ENCODE measurements around the gene CD68.
"Not testable (repeated sequence)": the region's sequence is repeated elsewhere in the genome, so short reads cannot be mapped to it uniquely, and the experiment has no call there.

Gene CD68

DNA sequence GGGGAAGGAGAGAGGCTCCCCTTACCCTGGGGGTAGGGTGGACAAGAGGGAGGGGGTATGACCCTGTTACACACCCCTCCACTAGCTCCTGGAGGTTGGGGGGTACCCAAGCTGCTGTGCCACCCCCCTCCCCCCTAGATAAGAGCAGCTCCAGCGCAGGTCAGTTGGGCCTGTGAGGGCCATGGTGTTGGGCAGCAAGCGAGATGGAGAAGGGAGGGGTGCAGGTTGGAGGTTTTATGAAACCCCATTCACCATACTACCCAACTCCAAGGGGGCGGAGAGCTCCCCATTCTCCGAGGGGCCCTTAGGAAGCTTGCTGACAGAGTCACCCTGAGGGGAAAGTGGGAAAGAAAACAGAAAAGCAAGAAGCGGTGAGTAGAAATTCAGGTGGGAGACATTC, 12.2 kb downstream of the CD68 start:
- WGBS, 2 experiments (ENCODE audit: insufficient coverage in 2 of 2), result 88% methylated on average over 1 of the region's 5 CpGs; no CpG with 5 or more reads in 1 of the 2 experiments
- Histone ChIP-seq H3K4me3 (ENCODE audit: extremely low read depth, insufficient read depth, low read length, poor library complexity, severe bottlenecking) (no peak overlapping the region), H3K36me3 (ENCODE audit: control insufficient read depth, insufficient read depth, low read length) (peaks cover 79% of the 10 kb centered on the region), H3K9me3 (ENCODE audit: control insufficient read depth, low read length) (no peaks in the 10 kb centered on the region), H3K4me1 (ENCODE audit: control insufficient read depth, insufficient read depth, low read length, poor library complexity, severe bottlenecking) (peaks cover 41% of the 10 kb centered on the region), H3K27ac (ENCODE audit: low read depth, low read length, severe bottlenecking) (peak overlapping the region; percentile 82)

DNA sequence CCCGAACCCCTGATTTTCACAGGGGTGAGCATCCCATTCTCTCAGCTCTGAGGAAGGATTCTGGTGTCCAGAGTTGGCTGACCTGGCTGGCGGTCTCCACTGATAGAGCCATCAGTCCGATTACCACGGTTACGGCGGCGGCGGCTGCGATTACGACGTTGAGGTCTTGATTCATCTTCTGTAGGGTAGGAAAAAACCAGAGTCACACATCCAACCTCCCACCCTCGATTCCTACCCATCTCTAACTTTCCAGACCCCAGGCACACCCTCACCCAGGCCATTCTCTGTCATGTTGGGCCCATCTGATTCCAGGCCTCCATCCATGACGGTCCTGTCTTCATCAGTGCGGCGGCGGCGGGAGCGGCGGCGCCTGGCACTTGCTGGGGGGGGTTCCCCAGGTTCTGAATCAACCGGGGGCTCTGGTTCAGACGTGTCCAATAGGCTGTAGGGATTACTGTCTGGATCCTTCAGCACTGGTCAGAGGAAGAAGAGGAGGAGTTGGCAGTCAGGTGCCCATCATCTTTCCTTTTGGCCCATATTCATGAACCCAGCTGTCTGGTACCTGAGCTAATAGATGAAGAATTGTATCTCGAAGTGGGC, 13.1 kb downstream of the CD68 start:
- Histone ChIP-seq H3K4me1 (ENCODE audit: control insufficient read depth, insufficient read depth, low read length, poor library complexity, severe bottlenecking) (peaks cover 32% of the 10 kb centered on the region), H3K27ac (ENCODE audit: low read depth, low read length, severe bottlenecking) (no peak overlapping the region), H3K36me3 (ENCODE audit: control insufficient read depth, insufficient read depth, low read length) (peaks cover 86% of the 10 kb centered on the region), H3K9me3 (ENCODE audit: control insufficient read depth, low read length) (no peaks in the 10 kb centered on the region), H3K4me3 (ENCODE audit: extremely low read depth, insufficient read depth, low read length, poor library complexity, severe bottlenecking) (no peak overlapping the region)
- WGBS, 2 experiments (ENCODE audit: insufficient coverage in 2 of 2), result 97 to 99% methylated on average over 11 to 18 of the region's 23 CpGs

DNA sequence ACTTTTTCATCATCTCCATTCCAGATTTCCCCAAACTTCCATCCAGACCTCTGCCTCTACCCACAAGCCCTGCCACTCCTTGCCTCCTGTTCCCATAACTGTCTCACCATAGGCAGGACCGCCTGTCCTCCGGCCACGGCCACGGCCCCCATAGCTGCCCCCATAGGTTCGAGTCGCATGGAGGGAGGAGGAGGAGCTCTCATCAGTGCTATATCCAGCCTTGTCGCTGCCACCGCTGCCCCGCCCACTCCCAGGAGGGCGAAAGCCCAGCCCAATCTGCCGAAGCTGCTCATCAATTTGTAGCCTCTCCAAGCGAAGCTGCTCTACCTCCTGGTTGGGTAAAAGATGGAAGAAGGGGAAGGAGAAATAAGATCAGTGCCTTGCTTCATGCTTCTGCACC, 13.9 kb downstream of the CD68 start:
- 84 to 98% methylated on average over 7 to 8 of the region's 12 CpGs for WGBS, 2 experiments (ENCODE audit: insufficient coverage in 2 of 2)
- Histone ChIP-seq H3K4me1 (ENCODE audit: control insufficient read depth, insufficient read depth, low read length, poor library complexity, severe bottlenecking) (peaks cover 24% of the 10 kb centered on the region), H3K36me3 (ENCODE audit: control insufficient read depth, insufficient read depth, low read length) (peaks cover 83% of the 10 kb centered on the region), H3K4me3 (ENCODE audit: extremely low read depth, insufficient read depth, low read length, poor library complexity, severe bottlenecking) (no peak overlapping the region), H3K9me3 (ENCODE audit: control insufficient read depth, low read length) (no peaks in the 10 kb centered on the region), H3K27ac (ENCODE audit: low read depth, low read length, severe bottlenecking) (no peak overlapping the region)

DNA sequence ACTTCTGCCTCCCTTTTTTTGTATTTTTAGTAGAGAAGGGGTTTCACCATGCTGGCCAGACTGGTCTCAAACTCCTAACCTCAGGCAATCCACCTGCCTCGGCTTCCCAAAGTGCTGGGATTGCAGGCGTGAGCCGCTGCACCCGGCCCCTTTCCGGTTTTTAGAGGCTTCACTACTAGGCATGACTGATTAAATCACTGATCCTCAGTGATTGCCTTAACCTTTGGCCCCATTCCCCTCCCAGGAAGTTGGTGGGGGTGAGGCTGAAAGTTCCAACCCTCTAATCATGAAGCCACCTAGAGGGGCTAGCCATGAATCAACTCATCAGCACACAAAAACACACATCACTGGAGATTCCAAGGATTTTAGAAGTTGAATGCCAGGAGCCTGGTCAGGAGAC, 18.1 kb downstream of the CD68 start:
- not testable (repeated sequence) for H3K9me3 ChIP-seq (ENCODE audit: control insufficient read depth, low read length); H3K27ac ChIP-seq (ENCODE audit: low read depth, low read length, severe bottlenecking); H3K4me1 ChIP-seq (ENCODE audit: control insufficient read depth, insufficient read depth, low read length, poor library complexity, severe bottlenecking); H3K4me3 ChIP-seq (ENCODE audit: extremely low read depth, insufficient read depth, low read length, poor library complexity, severe bottlenecking)
- 80 to 92% methylated on average over 1 to 2 of the region's 5 CpGs for WGBS, 2 experiments (ENCODE audit: insufficient coverage in 2 of 2)
- peaks cover 92% of the 10 kb centered on the region for H3K36me3 ChIP-seq (ENCODE audit: control insufficient read depth, insufficient read depth, low read length)

DNA sequence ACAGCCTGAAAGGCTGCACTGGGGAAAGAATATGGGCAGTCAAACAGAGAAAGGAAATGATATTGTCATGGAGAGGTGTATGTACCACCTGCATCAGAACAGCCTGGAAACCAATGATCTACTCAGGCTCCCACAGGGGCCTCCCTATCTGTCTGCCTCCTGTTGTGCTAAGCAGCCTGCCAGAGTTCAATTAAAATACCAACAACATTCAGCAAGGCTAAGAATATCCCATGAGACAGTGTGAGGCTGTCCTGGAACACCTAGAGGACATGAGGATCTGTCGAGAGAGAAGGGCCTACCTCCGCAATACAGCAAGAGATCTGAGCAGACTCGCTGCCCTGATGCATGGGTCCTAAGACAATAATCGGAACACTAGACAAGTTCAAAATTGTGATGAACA, 26.8 kb downstream of the CD68 start:
- H3K9me3 ChIP-seq (ENCODE audit: control insufficient read depth, low read length), result no peaks in the 10 kb centered on the region
- H3K4me3 ChIP-seq (ENCODE audit: extremely low read depth, insufficient read depth, low read length, poor library complexity, severe bottlenecking), result no peak overlapping the region
- H3K36me3 ChIP-seq (ENCODE audit: control insufficient read depth, insufficient read depth, low read length), result peaks cover 88% of the 10 kb centered on the region
- no peak overlapping the region for H3K27ac ChIP-seq (ENCODE audit: low read depth, low read length, severe bottlenecking)
- 82 to 100% methylated on average over 3 of the region's 4 CpGs for WGBS, 2 experiments (ENCODE audit: insufficient coverage in 2 of 2)
- H3K4me1 ChIP-seq (ENCODE audit: control insufficient read depth, insufficient read depth, low read length, poor library complexity, severe bottlenecking), result no peaks in the 10 kb centered on the region

DNA sequence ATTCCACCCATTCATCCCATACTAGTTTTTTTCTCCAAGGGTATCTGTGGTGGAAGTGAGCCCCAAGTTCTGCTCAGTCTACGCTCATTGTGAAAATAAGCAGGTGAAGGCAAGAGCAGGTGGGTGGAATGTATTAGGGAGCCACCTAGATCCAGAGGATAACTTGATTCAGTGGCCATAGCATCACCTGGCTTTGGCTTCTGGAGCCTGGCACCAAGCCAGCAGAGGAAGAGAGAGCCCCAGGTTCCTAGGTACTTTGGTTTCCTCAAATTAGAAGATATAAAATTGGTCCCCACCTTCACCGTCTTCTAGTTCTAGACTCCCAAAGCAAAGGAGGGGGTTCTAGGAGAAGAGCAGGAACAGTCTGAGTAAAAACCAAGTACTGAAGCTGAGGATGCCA, 31.2 kb downstream of the CD68 start:
- Histone ChIP-seq H3K36me3 (ENCODE audit: control insufficient read depth, insufficient read depth, low read length) (peaks cover 55% of the 10 kb centered on the region), H3K4me1 (ENCODE audit: control insufficient read depth, insufficient read depth, low read length, poor library complexity, severe bottlenecking) (peaks cover 5% of the 10 kb centered on the region), H3K27ac (ENCODE audit: low read depth, low read length, severe bottlenecking) (no peak overlapping the region), H3K9me3 (ENCODE audit: control insufficient read depth, low read length) (no peaks in the 10 kb centered on the region), H3K4me3 (ENCODE audit: extremely low read depth, insufficient read depth, low read length, poor library complexity, severe bottlenecking) (no peak overlapping the region)
- WGBS, 2 experiments (ENCODE audit: insufficient coverage in 2 of 2), result 100% methylated on average over 2 of the region's 2 CpGs; no CpG with 5 or more reads in 1 of the 2 experiments

DNA sequence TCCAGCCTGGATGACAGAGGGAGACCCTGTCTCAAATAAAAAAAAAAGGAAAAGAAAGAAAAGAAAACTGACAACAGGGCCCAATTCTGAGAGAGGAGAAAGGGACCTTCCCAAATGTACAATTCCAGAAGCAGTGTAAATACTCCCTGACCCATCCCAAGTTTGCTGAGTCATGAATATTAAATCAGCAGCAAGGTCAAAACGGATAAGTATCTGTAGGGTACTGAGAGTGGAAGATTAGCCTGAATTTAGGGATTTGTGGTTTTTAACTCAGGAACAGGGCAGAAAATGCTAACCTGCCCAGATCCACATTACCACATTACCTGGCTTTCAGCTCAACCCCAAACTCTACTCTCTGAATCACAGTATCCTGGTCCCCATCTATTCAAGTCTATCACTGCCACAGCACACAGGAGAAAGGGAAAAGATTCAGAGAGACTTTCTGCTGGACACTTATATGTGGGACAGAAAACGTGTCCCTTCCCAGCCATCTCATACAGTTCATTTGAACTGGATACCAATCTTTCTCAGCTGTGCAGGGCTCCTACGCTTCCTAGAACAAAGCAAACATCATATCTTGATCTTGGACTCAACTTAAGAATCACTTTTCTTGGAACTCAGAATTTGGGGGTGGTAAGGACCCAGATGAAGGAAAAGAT, 32.3 kb downstream of the CD68 start:
- Histone ChIP-seq H3K4me3 (ENCODE audit: extremely low read depth, insufficient read depth, low read length, poor library complexity, severe bottlenecking) (no peak overlapping the region), H3K27ac (ENCODE audit: low read depth, low read length, severe bottlenecking) (no peak overlapping the region), H3K4me1 (ENCODE audit: control insufficient read depth, insufficient read depth, low read length, poor library complexity, severe bottlenecking) (peaks cover 5% of the 10 kb centered on the region), H3K36me3 (ENCODE audit: control insufficient read depth, insufficient read depth, low read length) (peaks cover 44% of the 10 kb centered on the region), H3K9me3 (ENCODE audit: control insufficient read depth, low read length) (no peaks in the 10 kb centered on the region)
- 100% methylated on average over 1 to 2 of the region's 3 CpGs for WGBS, 2 experiments (ENCODE audit: insufficient coverage in 2 of 2)

DNA sequence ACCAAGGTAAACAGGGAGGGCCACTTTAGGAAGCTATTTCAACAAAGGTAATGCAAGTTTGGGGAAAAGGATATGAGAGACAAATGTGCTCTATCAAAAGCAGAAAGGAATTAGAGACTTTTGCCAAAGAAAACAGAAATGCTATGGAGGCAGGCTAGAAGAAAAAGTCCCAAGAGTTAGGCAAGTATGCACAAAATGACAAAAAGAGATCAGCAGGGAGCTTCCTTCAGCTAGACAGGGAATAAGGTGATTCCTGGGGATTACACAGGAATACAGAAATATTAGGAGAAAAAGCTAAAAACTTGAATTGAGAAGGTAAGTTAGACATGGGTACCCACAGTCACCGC, 32.8 kb downstream of the CD68 start:
- 93 to 95% methylated on average over 1 of the region's 1 CpG for WGBS, 2 experiments (ENCODE audit: insufficient coverage in 2 of 2)
- Histone ChIP-seq H3K36me3 (ENCODE audit: control insufficient read depth, insufficient read depth, low read length) (peaks cover 43% of the 10 kb centered on the region), H3K27ac (ENCODE audit: low read depth, low read length, severe bottlenecking) (no peak overlapping the region), H3K9me3 (ENCODE audit: control insufficient read depth, low read length) (no peaks in the 10 kb centered on the region), H3K4me3 (ENCODE audit: extremely low read depth, insufficient read depth, low read length, poor library complexity, severe bottlenecking) (peak overlapping the region; percentile 84), H3K4me1 (ENCODE audit: control insufficient read depth, insufficient read depth, low read length, poor library complexity, severe bottlenecking) (peaks cover 5% of the 10 kb centered on the region)

DNA sequence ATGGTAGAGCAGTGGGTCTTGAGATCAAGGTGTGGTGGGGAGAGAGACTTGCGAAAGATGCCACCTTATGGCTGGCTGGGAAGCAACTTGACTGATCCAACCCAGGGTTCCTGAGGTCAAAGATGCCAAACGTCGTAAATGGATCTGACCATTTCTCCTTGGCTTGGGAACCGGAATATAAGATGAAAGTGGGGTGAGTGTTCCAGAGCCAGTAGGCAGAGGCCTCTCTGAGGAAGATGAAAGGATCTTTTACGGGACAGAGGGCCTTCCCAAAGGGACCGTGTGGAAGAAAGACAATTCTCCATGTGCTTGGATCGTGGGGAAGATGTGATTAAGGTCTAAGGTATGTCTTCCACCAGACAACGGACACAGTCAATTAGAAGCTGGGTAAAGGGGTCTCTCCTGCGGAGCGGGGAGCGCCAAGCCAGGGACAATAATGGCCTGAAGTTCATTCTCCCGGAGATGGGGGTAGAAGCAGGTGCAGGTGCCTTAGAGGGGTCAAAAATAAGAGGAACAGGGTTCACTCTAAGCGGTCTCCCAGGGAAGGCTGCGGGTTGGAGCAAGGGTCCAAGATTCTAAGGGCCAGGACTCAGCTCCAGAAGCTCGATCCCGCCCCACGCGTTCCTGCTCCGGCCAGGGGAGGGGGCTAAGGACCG, 34.5 kb downstream of the CD68 start:
- peak overlapping the region; percentile 91 for H3K27ac ChIP-seq (ENCODE audit: low read depth, low read length, severe bottlenecking)
- WGBS, 2 experiments (ENCODE audit: insufficient coverage in 2 of 2), result 11 to 13% methylated on average over 15 to 17 of the region's 20 CpGs
- H3K9me3 ChIP-seq (ENCODE audit: control insufficient read depth, low read length), result no peaks in the 10 kb centered on the region
- H3K36me3 ChIP-seq (ENCODE audit: control insufficient read depth, insufficient read depth, low read length), result peaks cover 29% of the 10 kb centered on the region
- peak overlapping the region; percentile 84 for H3K4me3 ChIP-seq (ENCODE audit: extremely low read depth, insufficient read depth, low read length, poor library complexity, severe bottlenecking)
- peaks cover 5% of the 10 kb centered on the region for H3K4me1 ChIP-seq (ENCODE audit: control insufficient read depth, insufficient read depth, low read length, poor library complexity, severe bottlenecking)

DNA sequence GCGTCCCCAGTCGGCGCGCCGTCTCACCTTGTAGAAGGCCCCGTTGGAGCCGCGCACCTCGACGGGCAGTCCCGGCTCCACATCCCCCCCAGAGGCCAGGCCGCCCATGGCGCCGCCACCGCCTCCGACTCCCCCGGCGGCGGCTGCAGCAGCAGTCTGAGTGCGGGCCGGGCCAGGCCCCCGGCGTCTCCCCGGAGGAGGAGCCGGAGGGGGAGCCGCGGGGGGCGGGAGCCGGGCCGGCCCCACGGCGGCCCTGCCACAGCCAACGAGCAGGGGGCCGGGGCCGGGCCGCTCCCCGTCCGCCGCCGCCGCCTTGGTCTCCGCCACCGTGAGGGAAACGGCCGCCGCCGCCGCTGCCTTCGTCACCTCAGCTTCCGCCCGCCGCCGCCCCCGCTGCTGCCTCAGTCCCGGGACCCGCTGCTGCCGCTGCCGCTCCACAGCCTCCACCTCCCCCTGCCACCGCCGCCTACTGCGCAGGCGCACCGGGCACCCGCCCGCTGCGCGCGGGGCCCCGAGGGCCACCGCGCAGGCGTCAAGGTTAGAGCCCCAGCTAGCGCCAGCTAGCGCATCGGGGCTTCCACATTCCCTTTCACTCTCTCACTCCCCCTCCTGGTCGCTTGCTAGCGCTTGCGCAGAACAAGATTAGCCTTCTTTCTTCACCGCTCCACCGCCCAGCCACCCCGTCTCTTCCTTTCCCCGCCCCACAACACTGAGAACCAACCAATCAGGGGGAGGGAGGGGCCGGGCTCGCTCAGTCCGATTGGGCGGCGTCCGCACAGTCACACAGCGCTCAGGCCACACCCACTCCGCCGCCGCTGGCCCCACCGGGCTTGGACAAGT, 35.2 kb downstream of the CD68 start, which contains the start of gene FXR2:
FXR2 (minus strand) TSS at position 473 of the 840 bp plus-strand sequence; CDS start at position 108, 365 bp downstream.
- H3K4me3 ChIP-seq (ENCODE audit: extremely low read depth, insufficient read depth, low read length, poor library complexity, severe bottlenecking), result peak within 1 kb of the TSS; percentile 84
- no peaks in the 10 kb centered on the region for H3K9me3 ChIP-seq (ENCODE audit: control insufficient read depth, low read length)
- peaks cover 5% of the 10 kb centered on the region for H3K4me1 ChIP-seq (ENCODE audit: control insufficient read depth, insufficient read depth, low read length, poor library complexity, severe bottlenecking)
- H3K36me3 ChIP-seq (ENCODE audit: control insufficient read depth, insufficient read depth, low read length), result peaks cover 21% of the 10 kb centered on the region
- 0% methylated on average over 55 to 75 of the region's 93 CpGs for WGBS, 2 experiments (ENCODE audit: insufficient coverage in 2 of 2)
- H3K27ac ChIP-seq (ENCODE audit: low read depth, low read length, severe bottlenecking), result peak within 1 kb of the TSS; percentile 91

Data from mesodermal cell (in vitro differentiated cells).